GM21367 (cell line): ENCODE measurements around the gene PGGHG.

Source experiments
- ATAC-seq: cut with Tn5 transposase; IDR thresholded peaks from one replicate; pipeline ENCODE4 v1.9.1; 2021; ENCODE audit not compliant: unreplicated experiment

Gene PGGHG

DNA sequence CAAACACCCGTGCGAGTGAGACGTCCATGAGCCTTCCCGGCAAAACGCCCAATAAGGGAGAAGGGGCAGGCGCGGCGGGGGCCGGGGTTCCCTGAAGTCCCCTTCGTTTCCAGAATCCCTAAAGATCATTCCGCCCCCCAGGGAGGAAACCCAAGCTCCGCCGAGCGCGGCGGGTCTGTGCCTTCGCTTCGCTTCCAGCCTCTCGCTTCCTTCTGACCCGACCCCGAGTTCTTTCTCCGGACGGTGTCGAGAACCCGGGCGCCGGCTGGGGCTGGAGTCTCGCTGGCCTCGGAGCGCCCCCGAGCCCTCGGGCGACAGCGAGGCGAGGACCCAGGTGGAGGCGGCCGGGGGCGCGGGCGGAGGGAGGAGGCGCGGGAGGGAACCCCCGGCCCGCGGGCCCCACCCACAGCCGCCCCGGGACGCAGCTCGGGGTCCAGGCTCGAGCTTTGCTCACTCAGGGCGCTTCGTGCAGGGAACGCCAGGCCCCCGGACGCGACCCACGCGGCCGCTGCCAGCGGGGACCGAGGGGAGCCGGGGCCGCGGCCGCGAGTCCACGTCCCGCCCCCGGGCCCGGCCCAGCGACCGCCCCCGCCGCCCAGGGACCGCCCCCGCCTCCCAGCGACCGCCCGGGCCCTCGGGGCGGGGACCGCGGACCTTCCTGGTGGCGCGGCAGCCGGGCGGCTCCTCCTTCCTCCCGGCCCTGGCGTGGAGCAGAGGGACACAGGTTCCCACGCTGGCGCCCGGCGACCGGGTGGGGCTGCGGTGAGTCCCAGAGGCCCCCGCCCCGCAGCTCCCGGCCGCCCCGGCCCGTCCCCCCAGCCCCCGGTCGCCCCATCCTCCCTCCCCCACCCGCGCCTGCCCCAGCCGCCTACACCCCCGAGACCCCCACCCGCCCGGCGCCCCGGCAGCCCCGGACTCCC lies at the start of gene PGGHG:
TSS of gene PGGHG (plus strand) at position 649 of the 920 bp plus-strand sequence. CDS start 691 bp downstream, outside the sequence.
- peak; percentile 59 for ATAC-seq

GRCh38 chr11:240315-240714 lies 48.6 kb upstream of the PGGHG start:
- no peak for ATAC-seq

GRCh38 chr11:241634-242033 lies 47.3 kb upstream of the PGGHG start:
- ATAC-seq = no peak

DNA sequence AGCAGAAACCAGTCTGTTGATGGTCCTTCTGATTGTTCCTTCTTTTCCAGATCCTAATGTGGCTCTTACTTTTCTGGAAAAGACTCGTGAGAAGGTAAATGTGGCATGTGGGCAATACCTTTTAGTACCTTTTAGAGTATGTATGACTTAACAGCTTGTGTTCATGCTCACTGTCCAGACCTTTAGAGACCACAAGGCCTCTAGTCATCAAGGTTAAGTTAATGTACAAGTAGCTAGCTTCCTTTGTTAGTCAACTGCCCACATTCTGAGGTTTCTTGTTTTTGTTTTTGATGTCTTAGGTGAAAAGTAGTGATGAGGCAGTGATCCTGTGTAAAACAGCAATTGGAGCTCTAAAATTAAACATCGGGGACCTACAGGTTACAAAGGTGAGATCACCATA lies 44.5 kb upstream of the PGGHG start:
- no peak for ATAC-seq

GRCh38 chr11:249062-249461 lies 39.9 kb upstream of the PGGHG start:
- ATAC-seq = no peak

- ATAC-seq = no peak
These were observed 38.7 kb upstream of the PGGHG start for GRCh38 chr11:250274-250673.

- no peak for ATAC-seq
These were observed 38.1 kb upstream of the PGGHG start for GRCh38 chr11:250740-251299.

- ATAC-seq = no peak
These were observed 37.4 kb upstream of the PGGHG start for GRCh38 chr11:251550-251949.

DNA sequence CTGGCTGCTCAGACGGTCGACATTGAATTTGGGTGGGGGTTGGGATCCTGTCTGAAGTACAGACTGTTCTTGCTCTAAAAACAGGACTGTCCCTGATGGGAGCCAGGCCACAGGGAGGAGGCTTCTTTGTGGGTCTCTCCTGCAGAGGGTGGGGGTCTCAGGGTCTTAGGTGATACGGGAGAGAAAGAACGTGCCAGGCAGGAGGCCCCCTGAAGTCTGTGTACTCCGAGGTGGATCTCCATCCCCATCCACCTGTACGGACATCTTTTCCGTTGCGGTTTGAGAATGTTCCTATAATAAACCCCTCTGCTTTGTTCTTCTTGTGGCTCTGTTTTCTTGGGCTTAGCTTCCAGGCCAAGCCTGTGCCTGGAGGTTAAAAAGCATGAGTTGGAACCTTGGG lies 36.3 kb upstream of the PGGHG start:
- ATAC-seq = no peak

DNA sequence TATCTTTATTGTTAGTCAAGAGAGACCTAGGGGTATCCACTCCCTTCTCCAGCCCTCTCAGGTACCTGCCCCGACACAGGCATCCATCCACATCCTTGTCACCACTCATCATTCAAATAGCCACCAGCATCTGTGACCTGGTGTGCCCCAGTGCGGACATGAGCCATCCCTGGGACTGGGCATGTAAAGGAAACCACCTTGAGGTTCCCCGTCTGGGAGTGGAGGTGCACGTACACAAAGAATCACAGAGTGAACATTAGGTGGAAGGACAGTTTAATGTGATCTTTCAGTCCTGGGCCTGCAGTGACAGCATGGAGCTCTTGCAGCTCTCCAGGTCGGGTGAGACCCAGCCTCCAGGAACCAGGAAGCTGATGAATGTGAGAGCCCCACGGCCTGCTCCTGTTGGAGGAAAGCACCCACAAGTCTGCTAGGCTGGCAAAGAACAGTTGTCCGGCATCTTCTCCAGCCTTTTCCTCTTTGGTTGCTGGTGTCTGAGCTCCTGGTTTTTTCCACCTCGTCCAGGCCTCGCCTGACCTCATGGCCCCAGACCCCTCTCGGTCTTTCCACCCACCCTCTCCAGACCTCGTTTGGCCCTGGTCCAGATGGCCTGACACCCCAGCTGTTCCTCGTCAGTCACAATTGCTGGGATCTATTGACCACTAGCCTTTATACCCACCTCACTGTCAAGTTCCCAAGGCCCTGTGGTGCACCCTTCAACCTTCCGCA lies 35.6 kb upstream of the PGGHG start:
- ATAC-seq = no peak

- ATAC-seq = no peak
These were observed 35.0 kb upstream of the PGGHG start for GRCh38 chr11:253886-254270.

GRCh38 chr11:255176-255575 lies 33.8 kb upstream of the PGGHG start:
- ATAC-seq = no peak

DNA sequence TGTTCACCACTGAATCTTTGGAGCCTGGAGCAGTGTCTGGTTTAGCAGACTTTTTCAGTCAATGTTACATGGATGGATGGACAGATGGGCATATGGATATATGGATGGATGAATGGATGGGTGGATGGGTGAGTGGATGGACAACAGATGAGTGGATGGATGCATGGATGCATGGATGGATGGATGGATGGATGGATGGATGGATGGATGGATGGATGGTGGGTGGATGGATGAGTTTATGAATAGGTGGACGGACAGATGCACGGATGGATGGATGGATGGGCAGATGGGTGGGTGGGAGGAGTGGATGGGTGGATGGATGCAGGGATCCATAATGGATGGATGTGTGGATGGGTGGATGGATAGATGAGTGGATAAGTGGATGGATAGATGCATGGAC lies 33.1 kb upstream of the PGGHG start:
- no peak for ATAC-seq

DNA sequence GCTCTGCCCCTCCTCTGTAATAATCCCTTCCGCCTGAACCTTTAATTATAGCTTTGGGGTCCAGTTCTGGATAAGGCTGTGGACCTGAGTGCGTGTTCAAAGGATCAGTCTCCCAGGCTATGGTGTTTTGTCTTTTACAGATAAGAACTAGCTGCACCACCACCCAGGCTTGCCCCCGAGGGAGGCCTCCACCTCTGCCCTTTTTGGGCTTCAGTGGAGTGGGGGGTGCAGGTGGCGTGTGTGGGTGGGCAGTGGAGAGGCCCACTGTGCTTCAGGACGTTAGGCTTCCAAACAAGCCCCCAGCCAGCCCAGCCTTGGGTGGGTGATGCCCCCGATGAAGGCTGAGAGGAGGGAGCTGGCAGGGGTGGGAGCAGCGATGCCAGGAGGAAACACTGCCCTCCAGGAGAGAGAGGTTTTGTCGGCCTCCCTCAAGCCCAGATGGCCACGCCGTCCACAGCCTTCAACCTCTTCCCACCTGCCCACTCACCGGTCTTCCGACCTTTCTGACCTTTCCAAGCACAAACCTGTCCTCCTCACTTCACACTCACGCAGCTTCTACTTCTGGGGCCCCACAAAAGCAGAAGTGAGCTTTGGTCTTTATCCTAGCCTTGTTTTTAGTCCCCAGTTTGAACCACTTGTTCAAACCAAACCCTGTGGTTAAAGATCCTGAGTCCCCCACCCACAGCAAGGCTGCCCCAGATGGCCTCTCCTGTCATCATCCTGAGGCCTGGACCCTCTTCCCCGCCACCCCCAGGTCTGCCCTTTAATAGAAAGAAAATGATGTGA lies 31.8 kb upstream of the PGGHG start:
- ATAC-seq = no peak

DNA sequence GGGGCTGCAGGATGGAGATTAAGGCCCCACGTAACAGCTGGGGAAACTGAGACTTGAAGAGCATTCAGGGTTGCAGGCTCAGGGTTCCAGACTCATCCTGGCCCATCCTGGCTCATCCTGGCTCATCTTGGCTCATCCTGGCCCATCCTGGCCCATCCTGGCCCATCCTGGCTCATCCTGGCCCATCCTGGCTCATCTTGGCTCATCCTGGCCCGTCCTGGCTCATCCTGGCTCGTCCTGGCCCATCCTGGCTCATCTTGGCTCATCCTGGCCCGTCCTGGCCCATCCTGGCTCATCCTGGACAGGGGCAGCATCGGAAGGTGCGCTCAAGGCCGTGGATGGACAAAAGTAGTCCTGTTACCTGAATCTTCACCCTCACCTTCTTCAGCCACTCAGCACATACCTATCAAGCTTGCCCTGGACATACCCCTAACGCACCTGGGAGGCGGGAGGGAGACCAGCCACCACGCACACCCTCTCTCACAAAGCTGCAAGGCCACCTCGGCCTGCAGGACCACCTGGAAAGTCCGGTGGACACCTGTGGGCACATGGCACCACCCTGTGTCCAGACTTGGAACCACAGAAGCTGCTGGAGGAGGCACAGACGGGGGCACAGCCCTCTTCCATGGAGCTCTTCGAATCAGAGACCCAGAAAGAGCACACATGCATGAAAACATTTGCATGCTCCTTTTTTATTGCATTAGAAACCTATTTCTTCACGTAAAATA lies 31.0 kb upstream of the PGGHG start:
- ATAC-seq = no peak

GRCh38 chr11:259413-259812 lies 29.5 kb upstream of the PGGHG start:
- ATAC-seq = no peak

DNA sequence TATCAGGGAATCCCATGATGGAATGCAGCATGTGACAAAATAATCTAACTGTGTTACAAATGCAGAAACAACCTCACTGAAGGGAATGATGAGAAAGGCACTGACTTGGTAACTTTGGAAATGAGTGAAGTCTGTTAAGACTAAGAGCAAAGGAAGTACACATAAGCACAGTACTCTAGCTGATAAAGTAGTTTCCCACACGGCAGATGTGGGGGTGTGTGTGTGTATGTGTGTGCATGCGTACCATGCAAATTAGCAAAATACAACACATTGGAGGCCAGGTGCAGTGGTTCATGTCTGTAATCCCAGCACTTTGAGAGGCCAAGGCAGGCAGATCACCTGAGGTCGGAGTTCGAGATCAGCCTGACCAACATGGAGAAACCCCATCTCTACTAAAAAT lies 27.3 kb upstream of the PGGHG start:
- ATAC-seq = no peak

DNA sequence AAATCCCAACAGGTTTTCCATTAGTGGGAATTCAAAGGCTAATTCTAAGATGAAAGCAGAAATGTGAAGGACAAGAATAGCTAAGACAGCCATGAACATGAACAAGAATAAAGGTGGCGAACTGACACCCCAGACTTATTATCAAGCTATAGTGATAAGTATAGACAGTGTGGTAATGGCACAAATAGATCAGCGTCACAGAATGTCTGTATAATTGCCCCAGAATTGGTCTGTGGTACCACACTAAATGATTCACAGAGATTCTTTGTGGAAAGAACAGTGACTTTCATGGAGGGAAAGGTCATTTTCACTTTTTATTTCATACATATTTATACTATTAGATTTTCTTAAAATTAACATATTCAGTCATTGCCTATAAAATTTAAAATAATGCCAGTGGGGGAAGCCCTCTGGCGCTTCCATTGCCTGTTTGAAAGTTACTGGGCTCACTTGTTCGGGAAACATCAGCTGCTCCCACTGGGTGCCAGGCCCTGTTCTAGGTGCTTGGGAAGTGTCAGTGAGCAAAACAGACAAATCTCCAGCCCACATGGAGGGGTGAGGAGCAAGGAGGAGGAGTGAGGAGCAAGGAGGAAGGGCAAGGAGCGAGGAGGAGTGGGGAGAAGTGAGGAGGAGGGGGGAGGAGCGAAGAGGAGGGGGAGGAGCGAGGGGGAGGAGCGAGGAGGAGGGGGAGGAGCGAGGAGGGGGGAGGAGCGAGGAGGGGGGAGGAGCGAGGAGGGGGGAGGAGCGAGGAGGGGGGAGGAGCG lies 22.1 kb upstream of the PGGHG start:
- ATAC-seq = no peak

- no peak for ATAC-seq
These were observed 21.4 kb upstream of the PGGHG start for GRCh38 chr11:267491-267994.
